Gastroesophageal sphincter (tissue), 3 donors: Measurements from ENCODE around the gene CBLB.

Experiments
- CTCF ChIP-seq, 4 experiments: fragments of 200-600 bp in 2 of 4; fragments of 450-650 bp in 2 of 4; sonication (generic) in 1 of 4; IDR thresholded peaks; one replicate each; pipeline ENCODE4 v1.5.1; 2017 to 2019; ENCODE audit warnings: antibody characterized with exemption in 4 of 4, mild to moderate bottlenecking in 2 of 4, moderate library complexity in 2 of 4
- EP300 ChIP-seq: sonication (generic); formaldehyde crosslinking; IDR thresholded peaks from one replicate; pipeline ENCODE4 v1.6.1; 2017; ENCODE audit warnings: antibody characterized with exemption, mild to moderate bottlenecking
- POLR2A ChIP-seq, 2 donors: fragments of 450-650 bp; IDR thresholded peaks; one replicate each; pipeline ENCODE4 v1.6.1; 2017; ENCODE audit warnings: antibody characterized with exemption in 2 of 2, mild to moderate bottlenecking in 2 of 2, moderate library complexity in 1 of 2
- POLR2AphosphoS5 ChIP-seq: sonication (generic); formaldehyde crosslinking; IDR thresholded peaks from one replicate; pipeline ENCODE4 v1.6.1; 2017; ENCODE audit warnings: antibody characterized with exemption

GRCh38 chr3:105771392-105771791 lies 97.4 kb downstream of the CBLB start:
- no peak for TF ChIP-seq POLR2A (IDR thresholded peaks at IDR 0.05)
- no peak for TF ChIP-seq EP300
- TF ChIP-seq CTCF (IDR thresholded peaks at IDR 0.05), result no peak
- TF ChIP-seq POLR2AphosphoS5, result no peak
